Neural progenitor cell (in vitro differentiated cells): ENCODE data around the gene CBFA2T3. TPM values are rescaled to one million over a fixed set of nuclear protein-coding genes. Genes with fewer than 3 reads are reported as not detected.

ENCODE experiments used
- DNase-seq: peaks from one replicate; pipeline ENCODE4 v3.0.0-alpha.2; 2016; ENCODE audit warnings: low spot score
- H2AFZ ChIP-seq: fragments of 200-600 bp; sonication (generic); replicated peaks from 2 replicates; pipeline ENCODE4 v1.6.1; 2016; ENCODE audit warnings: antibody characterized with exemption
- H3F3A ChIP-seq: fragments of 200-600 bp; sonication (generic); 2 replicates; pipeline ENCODE4 v1.6.1; 2016; ENCODE audit warnings: antibody characterized with exemption, low read depth
- H3K27ac ChIP-seq: fragments of 200-600 bp; sonication (generic); 2 replicates; pipeline ENCODE4 v1.5.1; 2016; ENCODE audit warnings: mild to moderate bottlenecking
- H3K27me3 ChIP-seq: fragments of 200-600 bp; sonication (generic); 2 replicates; pipeline ENCODE4 v1.6.1; 2016; ENCODE audit warnings: mild to moderate bottlenecking, moderate library complexity
- H3K36me3 ChIP-seq: fragments of 200-600 bp; sonication (generic); 2 replicates; pipeline ENCODE4 v1.5.1; 2016
- H3K4me1 ChIP-seq: fragments of 200-600 bp; sonication (generic); 2 replicates; pipeline ENCODE4 v1.6.1; 2016; ENCODE audit warnings: mixed run types
- H3K4me2 ChIP-seq: fragments of 200-600 bp; sonication (generic); 2 replicates; pipeline ENCODE4 v1.6.1; 2016
- H3K4me3 ChIP-seq: fragments of 200-600 bp; sonication (generic); 2 replicates; pipeline ENCODE4 v1.5.1; 2016
- H3K79me2 ChIP-seq: fragments of 200-600 bp; sonication (generic); 2 replicates; pipeline ENCODE4 v1.6.1; 2016; ENCODE audit warnings: low read depth
- H3K9ac ChIP-seq: fragments of 200-600 bp; sonication (generic); 2 replicates; pipeline ENCODE4 v1.6.1; 2016
- H3K9me3 ChIP-seq: fragments of 200-600 bp; sonication (generic); 2 replicates; pipeline ENCODE4 v1.5.1; 2016; ENCODE audit warnings: low read depth
- H4K20me1 ChIP-seq: fragments of 200-600 bp; sonication (generic); 2 replicates; pipeline ENCODE4 v1.6.1; 2016; ENCODE audit warnings: low read depth
- H3K27ac Mint-ChIP-seq: 3 replicates; pipeline ENCODE4 v1.8.0; 2021; ENCODE audit warnings: mixed read lengths
- H3K27me3 Mint-ChIP-seq: 2 replicates; pipeline ENCODE4 v1.8.0; 2022; ENCODE audit warnings: low read depth, mild to moderate bottlenecking, inconsistent platforms, moderate library complexity, mixed read lengths; ENCODE audit not compliant: insufficient read depth
- H3K36me3 Mint-ChIP-seq: 3 replicates; pipeline ENCODE4 v1.8.0; 2021; ENCODE audit warnings: mixed read lengths
- H3K4me1 Mint-ChIP-seq: 3 replicates; pipeline ENCODE4 v1.8.0; 2021; ENCODE audit warnings: mixed read lengths
- H3K4me3 Mint-ChIP-seq: 3 replicates; pipeline ENCODE4 v1.8.0; 2021; ENCODE audit warnings: mild to moderate bottlenecking, moderate library complexity, mixed read lengths
- H3K9me3 Mint-ChIP-seq: 3 replicates; pipeline ENCODE4 v1.8.0; 2020; ENCODE audit warnings: mixed read lengths
- CTCF ChIP-seq: fragments of 200-600 bp; sonication (generic); IDR thresholded peaks from 2 replicates; pipeline ENCODE4 v1.5.1; 2017; ENCODE audit warnings: antibody characterized with exemption, mild to moderate bottlenecking
- EZH2 ChIP-seq: fragments of 200-600 bp; sonication (generic); IDR thresholded peaks from 2 replicates; pipeline ENCODE4 v1.6.1; 2017; ENCODE audit warnings: antibody characterized with exemption, mild to moderate bottlenecking, moderate library complexity
- EZH2phosphoT487 ChIP-seq: fragments of 200-600 bp; sonication (generic); IDR thresholded peaks from 2 replicates; pipeline ENCODE4 v1.6.1; 2017; ENCODE audit warnings: antibody characterized with exemption
- total RNA-seq: library from RNA; depleted of rRNA; stranded (reverse); fragments of >200 nt; gene quantifications from 2 replicates; pipeline ENCODE4 v1.2.3, GENCODE V29; 2015; ENCODE audit warnings: low replicate concordance

CBFA2T3 gene
- total RNA-seq, 1 donor from 2014 or later = 0.22 TPM

- peaks cover 19% of the 10 kb centered on the region for H3K4me1 ChIP-seq
- no peaks in the 10 kb centered on the region for H3K27me3 ChIP-seq
- Mint-ChIP-seq H3K36me3 (no peaks in the 10 kb centered on the region), H3K4me1 (peaks cover 16% of the 10 kb centered on the region), H3K27me3 (peaks cover 2% of the 10 kb centered on the region), H3K4me3 (no peak overlapping the region), H3K27ac (no peak overlapping the region), H3K9me3 (no peaks in the 10 kb centered on the region)
- no peak overlapping the region for H3K4me3 ChIP-seq
- H2AFZ ChIP-seq = no peak overlapping the region
- no peaks in the 10 kb centered on the region for H4K20me1 ChIP-seq
- H3K9ac ChIP-seq = no peak overlapping the region
- no peaks in the 10 kb centered on the region for H3K79me2 ChIP-seq
- TF ChIP-seq CTCF (no peak), EZH2phosphoT487 (no peak), EZH2 (no peak)
- no peak overlapping the region for H3K27ac ChIP-seq
- H3K36me3 ChIP-seq = no peaks in the 10 kb centered on the region
- DNase-seq = no peak
- no peaks in the 10 kb centered on the region for H3K9me3 ChIP-seq
- H3K4me2 ChIP-seq = no peak overlapping the region
- H3F3A ChIP-seq = peaks cover 5% of the 10 kb centered on the region
These were observed 14.9 kb upstream of the CBFA2T3 start for GRCh38 chr16:88991813-88992350.

GRCh38 chr16:88989852-88990547 lies 13.0 kb upstream of the CBFA2T3 start:
- H3K4me3 Mint-ChIP-seq = no peak overlapping the region
- H3K4me1 ChIP-seq = peaks cover 11% of the 10 kb centered on the region
- no peak overlapping the region for H3K9ac ChIP-seq

GRCh38 chr16:88988980-88989811 lies 12.2 kb upstream of the CBFA2T3 start:
- H3K79me2 ChIP-seq = no peaks in the 10 kb centered on the region
- DNase-seq = no peak
- Mint-ChIP-seq H3K36me3 (no peaks in the 10 kb centered on the region), H3K27me3 (peaks cover 2% of the 10 kb centered on the region), H3K9me3 (no peaks in the 10 kb centered on the region), H3K4me1 (peaks cover 6% of the 10 kb centered on the region), H3K4me3 (no peak overlapping the region), H3K27ac (no peak overlapping the region)
- H3F3A ChIP-seq = peaks cover 5% of the 10 kb centered on the region
- no peaks in the 10 kb centered on the region for H4K20me1 ChIP-seq
- H3K4me2 ChIP-seq = no peak overlapping the region
- no peak overlapping the region for H2AFZ ChIP-seq
- H3K4me3 ChIP-seq = no peak overlapping the region
- TF ChIP-seq EZH2 (no peak), CTCF (no peak), EZH2phosphoT487 (no peak)
- H3K36me3 ChIP-seq = no peaks in the 10 kb centered on the region
- no peak overlapping the region for H3K9ac ChIP-seq
- H3K27ac ChIP-seq = no peak overlapping the region
- H3K27me3 ChIP-seq = no peaks in the 10 kb centered on the region
- H3K9me3 ChIP-seq = no peaks in the 10 kb centered on the region
- peaks cover 8% of the 10 kb centered on the region for H3K4me1 ChIP-seq

More at GRCh38 chr16:88989852-88990547, 13.0 kb upstream of the CBFA2T3 start:
- no peak overlapping the region for H3K4me2 ChIP-seq
- H3K9me3 ChIP-seq = no peaks in the 10 kb centered on the region
- Mint-ChIP-seq H3K9me3 (no peaks in the 10 kb centered on the region), H3K4me1 (peaks cover 12% of the 10 kb centered on the region), H3K36me3 (no peaks in the 10 kb centered on the region), H3K27ac (peak overlapping the region; percentile 4), H3K27me3 (peaks cover 2% of the 10 kb centered on the region)
- no peaks in the 10 kb centered on the region for H3K79me2 ChIP-seq
- H3K4me3 ChIP-seq = no peak overlapping the region
- H4K20me1 ChIP-seq = no peaks in the 10 kb centered on the region
- peaks cover 5% of the 10 kb centered on the region for H3F3A ChIP-seq
- H3K27ac ChIP-seq = no peak overlapping the region
- TF ChIP-seq CTCF = no peak
- no peak for TF ChIP-seq EZH2phosphoT487
- TF ChIP-seq EZH2 = no peak
- H3K27me3 ChIP-seq = no peaks in the 10 kb centered on the region
- H3K36me3 ChIP-seq = no peaks in the 10 kb centered on the region
- no peak for DNase-seq
- no peak overlapping the region for H2AFZ ChIP-seq
